Peyer's patch (tissue), 4 donors: ENCODE measurements around the gene SLC30A2. TPM values are rescaled to one million over a fixed set of nuclear protein-coding genes. Genes with fewer than 3 reads are reported as not detected.
A peak's percentile ranks its signal among the peaks of the same experiment; 100 is the strongest.
"Not testable (repeated sequence)": the region's sequence is repeated elsewhere in the genome, so short reads cannot be mapped to it uniquely, and the experiment has no call there.

Source experiments
- DNase-seq, 3 donors: peaks; one replicate each; pipeline ENCODE4 v3.0.0-alpha.2; 2017 to 2019
- H3K27ac ChIP-seq, 4 donors: fragments of 200-600 bp; sonication (generic); one replicate each; pipeline ENCODE4 v1.5.1; 2016 to 2019
- H3K27me3 ChIP-seq, 2 donors: fragments of 200-600 bp; sonication (generic); one replicate each; pipeline ENCODE4 v1.5.1; 2019
- H3K36me3 ChIP-seq, 3 donors: fragments of 200-600 bp; sonication (generic); one replicate each; pipeline ENCODE4 v1.5.1; 2016 to 2019
- H3K4me1 ChIP-seq, 4 donors: fragments of 200-600 bp; sonication (generic); one replicate each; pipeline ENCODE4 v1.5.1; 2016 to 2019
- H3K4me3 ChIP-seq, 4 donors: fragments of 200-600 bp; sonication (generic); 1 replicate in 3 of 4; 2 replicates in 1 of 4; pipeline ENCODE4 v1.5.1; 2016 to 2019; ENCODE audit warnings: mild to moderate bottlenecking in 1 of 4
- H3K9me3 ChIP-seq, 4 donors: fragments of 200-600 bp; sonication (generic); one replicate each; pipeline ENCODE4 v1.5.1; 2016 to 2019; ENCODE audit warnings: mild to moderate bottlenecking in 1 of 4
- POLR2A ChIP-seq, 2 donors: fragments of 450-650 bp; IDR thresholded peaks; one replicate each; pipeline ENCODE4 v1.5.1; 2017; ENCODE audit warnings: antibody characterized with exemption in 2 of 2, mild to moderate bottlenecking in 2 of 2, moderate library complexity in 2 of 2
- total RNA-seq, 4 donors: library from RNA; depleted of rRNA; stranded (reverse); fragments of >200 nt; gene quantifications; one replicate each; pipeline ENCODE4 v1.1.0, GENCODE V29; 2016
- TF ChIP-seq, protein P1 (sequence below), 6 experiments: fragments of 450-650 bp in 4 of 6; fragments of 200-600 bp in 2 of 6; sonication (generic) in 1 of 6; IDR thresholded peaks; one replicate each; pipeline ENCODE4 v1.5.1; 2017 to 2019; ENCODE audit warnings: antibody characterized with exemption in 6 of 6, mild to moderate bottlenecking in 3 of 6, moderate library complexity in 1 of 6

SLC30A2 gene, protein sequence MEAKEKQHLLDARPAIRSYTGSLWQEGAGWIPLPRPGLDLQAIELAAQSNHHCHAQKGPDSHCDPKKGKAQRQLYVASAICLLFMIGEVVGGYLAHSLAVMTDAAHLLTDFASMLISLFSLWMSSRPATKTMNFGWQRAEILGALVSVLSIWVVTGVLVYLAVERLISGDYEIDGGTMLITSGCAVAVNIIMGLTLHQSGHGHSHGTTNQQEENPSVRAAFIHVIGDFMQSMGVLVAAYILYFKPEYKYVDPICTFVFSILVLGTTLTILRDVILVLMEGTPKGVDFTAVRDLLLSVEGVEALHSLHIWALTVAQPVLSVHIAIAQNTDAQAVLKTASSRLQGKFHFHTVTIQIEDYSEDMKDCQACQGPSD
- 10 to 100 TPM in 1 of 4 donors, 1 to 10 TPM in 1, under 1 TPM in 1, not detected in 1; 0.18 to 13.2 (median 1.7) TPM for total RNA-seq

DNA sequence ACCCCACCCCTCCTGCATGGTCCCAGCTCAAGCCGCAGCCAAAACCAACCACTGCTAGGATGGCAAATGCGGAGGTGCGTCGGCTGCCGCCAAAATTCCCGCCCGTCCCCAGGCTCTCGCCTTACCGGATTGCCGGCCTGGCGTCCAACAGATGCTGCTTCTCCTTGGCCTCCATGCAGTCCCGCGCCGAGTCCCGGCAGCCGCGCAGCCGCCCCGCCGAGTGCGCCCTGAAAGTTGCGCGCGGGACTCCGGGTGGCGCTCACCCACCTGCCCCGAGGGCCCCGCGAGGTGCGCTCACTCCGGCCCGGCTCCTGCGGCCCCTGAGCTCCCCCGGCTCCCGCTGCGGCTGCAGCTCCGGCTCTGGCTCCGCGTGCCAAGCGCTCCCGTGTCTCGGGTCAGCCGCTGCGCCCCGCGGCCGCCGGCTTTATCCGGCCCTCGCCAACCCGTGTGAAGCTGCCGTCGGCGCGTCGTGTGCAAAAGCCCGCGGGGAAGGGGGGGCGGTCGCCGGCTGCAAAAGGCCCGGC lies at the start of gene SLC30A2:
TSS of gene SLC30A2 (minus strand) at position 397 of the 524 bp plus-strand sequence. CDS start at position 175, 222 bp downstream.
- DNase-seq = no peak
- Histone ChIP-seq H3K4me3 (peak within 1 kb of the TSS in 2 of 4 donors; percentile 40 to 44), H3K27ac (no peak within 1 kb of the TSS), H3K9me3 (no peaks in the 10 kb centered on the region), H3K36me3 (no peaks in the 10 kb centered on the region), H3K4me1 (peaks cover 0 to 30% (median 6%) of the 10 kb centered on the region in 4 donors), H3K27me3 (peaks cover 0 to 16% of the 10 kb centered on the region in 2 donors)
- TF ChIP-seq, protein P1, sequence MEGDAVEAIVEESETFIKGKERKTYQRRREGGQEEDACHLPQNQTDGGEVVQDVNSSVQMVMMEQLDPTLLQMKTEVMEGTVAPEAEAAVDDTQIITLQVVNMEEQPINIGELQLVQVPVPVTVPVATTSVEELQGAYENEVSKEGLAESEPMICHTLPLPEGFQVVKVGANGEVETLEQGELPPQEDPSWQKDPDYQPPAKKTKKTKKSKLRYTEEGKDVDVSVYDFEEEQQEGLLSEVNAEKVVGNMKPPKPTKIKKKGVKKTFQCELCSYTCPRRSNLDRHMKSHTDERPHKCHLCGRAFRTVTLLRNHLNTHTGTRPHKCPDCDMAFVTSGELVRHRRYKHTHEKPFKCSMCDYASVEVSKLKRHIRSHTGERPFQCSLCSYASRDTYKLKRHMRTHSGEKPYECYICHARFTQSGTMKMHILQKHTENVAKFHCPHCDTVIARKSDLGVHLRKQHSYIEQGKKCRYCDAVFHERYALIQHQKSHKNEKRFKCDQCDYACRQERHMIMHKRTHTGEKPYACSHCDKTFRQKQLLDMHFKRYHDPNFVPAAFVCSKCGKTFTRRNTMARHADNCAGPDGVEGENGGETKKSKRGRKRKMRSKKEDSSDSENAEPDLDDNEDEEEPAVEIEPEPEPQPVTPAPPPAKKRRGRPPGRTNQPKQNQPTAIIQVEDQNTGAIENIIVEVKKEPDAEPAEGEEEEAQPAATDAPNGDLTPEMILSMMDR (IDR thresholded peaks at IDR 0.05) = no peak
- no peak for TF ChIP-seq POLR2A (IDR thresholded peaks at IDR 0.05)

DNA sequence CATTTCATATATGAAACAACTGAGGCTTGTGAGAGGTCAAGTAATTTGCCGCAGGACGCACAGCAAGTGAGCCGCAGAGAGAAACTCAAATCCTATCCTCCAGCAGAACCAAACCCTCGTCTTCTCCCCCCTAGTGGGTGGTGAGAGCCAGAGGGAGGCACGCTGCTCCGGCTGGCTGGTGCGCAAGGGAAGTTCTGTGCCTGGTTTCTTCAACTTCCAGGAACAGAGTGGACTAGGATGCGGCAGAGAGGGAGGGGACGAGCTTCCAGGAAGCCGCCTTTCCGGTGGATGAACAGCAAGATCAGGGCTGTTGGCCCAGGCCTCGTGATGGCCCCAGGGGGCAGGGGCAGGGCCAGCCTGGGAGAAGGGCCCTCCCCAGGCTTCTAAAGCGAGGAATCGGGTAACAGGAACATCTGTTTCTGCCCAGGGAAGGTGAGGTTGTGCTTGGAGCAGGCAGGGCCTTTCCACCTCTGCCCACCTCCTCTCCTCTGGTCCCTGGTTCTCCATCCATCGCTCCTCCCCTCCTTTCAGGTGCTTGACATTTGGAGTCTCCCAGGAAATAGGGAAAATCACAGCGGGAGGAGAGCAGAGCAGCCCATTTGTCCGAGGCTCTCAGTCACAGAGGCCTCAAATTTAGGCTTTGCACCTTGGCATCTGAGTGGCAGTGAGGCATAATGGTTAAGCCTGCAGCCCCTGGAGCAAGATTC lies 48.9 kb upstream of the SLC30A2 start:
- DNase-seq = no peak
- no peak overlapping the region for H3K4me3 ChIP-seq
- no peaks in the 10 kb centered on the region for H3K27me3 ChIP-seq
- TF ChIP-seq, protein P1 (IDR thresholded peaks at IDR 0.05) = no peak
- TF ChIP-seq POLR2A (IDR thresholded peaks at IDR 0.05) = no peak
- no peaks in the 10 kb centered on the region for H3K9me3 ChIP-seq
- no peaks in the 10 kb centered on the region for H3K4me1 ChIP-seq
- H3K27ac ChIP-seq = no peak overlapping the region
- no peaks in the 10 kb centered on the region for H3K36me3 ChIP-seq

GRCh38 chr1:26094076-26094669 lies 48.3 kb upstream of the SLC30A2 start:
- Histone ChIP-seq H3K27ac (no peak overlapping the region), H3K27me3 (no peaks in the 10 kb centered on the region), H3K4me1 (no peaks in the 10 kb centered on the region), H3K4me3 (no peak overlapping the region), H3K36me3 (no peaks in the 10 kb centered on the region), H3K9me3 (no peaks in the 10 kb centered on the region)
- TF ChIP-seq, protein P1 (IDR thresholded peaks at IDR 0.05) = no peak
- TF ChIP-seq POLR2A (IDR thresholded peaks at IDR 0.05) = no peak
- no peak for DNase-seq

GRCh38 chr1:26093569-26093968 lies 47.7 kb upstream of the SLC30A2 start:
- H3K4me1 ChIP-seq, DNase-seq, H3K4me3 ChIP-seq, H3K36me3 ChIP-seq, H3K9me3 ChIP-seq, H3K27ac ChIP-seq, H3K27me3 ChIP-seq: not testable (repeated sequence)

DNA sequence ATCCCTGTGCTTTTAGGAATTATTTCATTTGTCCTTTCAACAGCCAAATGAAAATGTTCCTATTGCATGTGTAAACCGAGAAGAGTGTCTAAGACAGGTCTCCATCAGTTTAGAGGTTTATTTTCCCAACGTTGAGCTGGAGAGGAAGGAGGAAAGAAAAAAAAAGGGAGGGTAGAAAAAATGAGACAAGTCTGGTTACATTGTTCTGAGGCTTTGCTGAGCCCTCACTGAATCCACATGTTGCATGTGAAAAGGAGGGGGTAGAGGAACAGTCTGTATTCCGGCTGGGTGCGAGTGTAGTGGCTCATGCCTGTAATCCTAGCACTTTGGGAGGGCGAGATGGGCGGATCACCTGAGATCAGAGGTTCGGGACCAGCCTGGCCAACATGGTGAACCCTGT lies 46.5 kb upstream of the SLC30A2 start:
- Histone ChIP-seq H3K36me3 (no peaks in the 10 kb centered on the region), H3K9me3 (no peaks in the 10 kb centered on the region), H3K4me1 (no peaks in the 10 kb centered on the region), H3K27ac (no peak overlapping the region), H3K27me3 (no peaks in the 10 kb centered on the region), H3K4me3 (no peak overlapping the region)
- TF ChIP-seq POLR2A (IDR thresholded peaks at IDR 0.05) = no peak
- TF ChIP-seq, protein P1 (IDR thresholded peaks at IDR 0.05) = no peak
- DNase-seq = no peak
